Measurements from ENCODE around the gene UNC93A.
"Not testable (repeated sequence)": the region's sequence is repeated elsewhere in the genome, so short reads cannot be mapped to it uniquely, and the experiment has no call there.

- not testable (repeated sequence) for TF ChIP-seq POLR2AphosphoS5 (IDR thresholded peaks at IDR 0.05); POLR2A (IDR thresholded peaks at IDR 0.05; ENCODE audit: low read depth); EP300 (IDR thresholded peaks at IDR 0.05)
- TF ChIP-seq, protein P1, sequence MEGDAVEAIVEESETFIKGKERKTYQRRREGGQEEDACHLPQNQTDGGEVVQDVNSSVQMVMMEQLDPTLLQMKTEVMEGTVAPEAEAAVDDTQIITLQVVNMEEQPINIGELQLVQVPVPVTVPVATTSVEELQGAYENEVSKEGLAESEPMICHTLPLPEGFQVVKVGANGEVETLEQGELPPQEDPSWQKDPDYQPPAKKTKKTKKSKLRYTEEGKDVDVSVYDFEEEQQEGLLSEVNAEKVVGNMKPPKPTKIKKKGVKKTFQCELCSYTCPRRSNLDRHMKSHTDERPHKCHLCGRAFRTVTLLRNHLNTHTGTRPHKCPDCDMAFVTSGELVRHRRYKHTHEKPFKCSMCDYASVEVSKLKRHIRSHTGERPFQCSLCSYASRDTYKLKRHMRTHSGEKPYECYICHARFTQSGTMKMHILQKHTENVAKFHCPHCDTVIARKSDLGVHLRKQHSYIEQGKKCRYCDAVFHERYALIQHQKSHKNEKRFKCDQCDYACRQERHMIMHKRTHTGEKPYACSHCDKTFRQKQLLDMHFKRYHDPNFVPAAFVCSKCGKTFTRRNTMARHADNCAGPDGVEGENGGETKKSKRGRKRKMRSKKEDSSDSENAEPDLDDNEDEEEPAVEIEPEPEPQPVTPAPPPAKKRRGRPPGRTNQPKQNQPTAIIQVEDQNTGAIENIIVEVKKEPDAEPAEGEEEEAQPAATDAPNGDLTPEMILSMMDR (IDR thresholded peaks at IDR 0.05): not testable (repeated sequence)
Measured at GRCh38 chr6:167266057-167266829, 24.9 kb upstream of the UNC93A start.
